Epithelial cell of proximal tubule (primary cell): ENCODE measurements around the gene SPPL2B. TPM values are rescaled to one million over a fixed set of nuclear protein-coding genes. Genes with fewer than 3 reads are reported as not detected.
"Not testable (repeated sequence)": the region's sequence is repeated elsewhere in the genome, so short reads cannot be mapped to it uniquely, and the experiment has no call there.

ENCODE experiments used
- DNase-seq: peaks from one replicate; pipeline ENCODE4 v3.0.0-alpha.2; 2011; ENCODE audit warnings: low read depth
- H3K4me3 ChIP-seq: 2 replicates; pipeline ENCODE4 v1.5.1; 2011; ENCODE audit warnings: low read depth, mild to moderate bottlenecking, low read length
- CTCF ChIP-seq: conservative IDR thresholded peaks from 2 replicates; pipeline ENCODE4 v1.5.1; 2012; ENCODE audit warnings: low read depth, mild to moderate bottlenecking, low read length
- total RNA-seq: library from RNA; depleted of rRNA; stranded (reverse); fragments of >200 nt; gene quantifications from 2 replicates; pipeline ENCODE4 v1.2.3, GENCODE V29; 2015

Gene SPPL2B
- 25.8 and 30.6 TPM in 2 replicates for total RNA-seq

- H3K4me3 ChIP-seq = peak within 1 kb of the TSS; percentile 98
- TF ChIP-seq CTCF = no peak
- DNase-seq = no peak
These were observed at the start of gene SPPL2B, which contains the start of gene LSM7 for GRCh38 chr19:2328401-2329148. TSS of gene SPPL2B (plus strand) at chr19:2328684. CDS start at chr19:2328710, 26 bp downstream. TSS of gene LSM7 (minus strand) at chr19:2328586. CDS start at chr19:2328566, 20 bp downstream.

- no peak for TF ChIP-seq CTCF
- DNase-seq = no peak
- H3K4me3 ChIP-seq = no peak overlapping the region
These were observed 47.7 kb upstream of the SPPL2B start for GRCh38 chr19:2280633-2281264.

- peak overlapping the region; percentile 19 for H3K4me3 ChIP-seq
- not testable (repeated sequence) for DNase-seq
These were observed 47.0 kb upstream of the SPPL2B start for GRCh38 chr19:2281265-2282061.

GRCh38 chr19:2282062-2282861, 46.2 kb upstream of the SPPL2B start, which contains the start of gene PEAK3:
TSS of gene PEAK3 (minus strand) at chr19:2282175. CDS start at chr19:2280931, 1,244 bp downstream.
- DNase-seq = no peak
- TF ChIP-seq CTCF = no peak
- H3K4me3 ChIP-seq = peak within 1 kb of the TSS; percentile 19

- no peak overlapping the region for H3K4me3 ChIP-seq
- no peak for DNase-seq
- TF ChIP-seq CTCF = no peak
These were observed 45.6 kb upstream of the SPPL2B start for GRCh38 chr19:2282862-2283237.

- TF ChIP-seq CTCF = no peak
- no peak overlapping the region for H3K4me3 ChIP-seq
- no peak for DNase-seq
These were observed 44.5 kb upstream of the SPPL2B start for GRCh38 chr19:2283835-2284507.
